Immature natural killer cell (primary cell): Measurements from ENCODE around the gene PTPRD. TPM values are rescaled to one million over a fixed set of nuclear protein-coding genes. Genes with fewer than 3 reads are reported as not detected.

ENCODE experiments used
- DNase-seq, 3 donors: peaks; one replicate each; pipeline ENCODE4 v3.0.0; 2022; ENCODE audit warnings: mixed read lengths in 1 of 3
- H3K27ac Mint-ChIP-seq, 6 donors: one replicate each; pipeline ENCODE4 v1.8.0; 2020; ENCODE audit warnings: mixed read lengths in 6 of 6, mild to moderate bottlenecking in 5 of 6, inconsistent platforms in 4 of 6, moderate library complexity in 3 of 6
- H3K27me3 Mint-ChIP-seq, 3 donors: one replicate each; pipeline ENCODE4 v1.8.0; 2020 to 2021; ENCODE audit warnings: low read depth in 3 of 3, mild to moderate bottlenecking in 3 of 3, mixed read lengths in 3 of 3, moderate library complexity in 3 of 3, inconsistent platforms in 1 of 3
- H3K36me3 Mint-ChIP-seq, 3 donors: one replicate each; pipeline ENCODE4 v1.8.0; 2020; ENCODE audit warnings: mixed read lengths in 3 of 3, inconsistent platforms in 2 of 3, mild to moderate bottlenecking in 2 of 3
- H3K4me1 Mint-ChIP-seq, 2 donors: one replicate each; pipeline ENCODE4 v1.8.0; 2020; ENCODE audit warnings: inconsistent platforms in 2 of 2, mild to moderate bottlenecking in 2 of 2, mixed read lengths in 2 of 2, moderate library complexity in 1 of 2
- H3K4me3 Mint-ChIP-seq, 5 donors: one replicate each; pipeline ENCODE4 v1.8.0; 2020; ENCODE audit warnings: mild to moderate bottlenecking in 5 of 5, mixed read lengths in 5 of 5, inconsistent platforms in 3 of 5, moderate library complexity in 3 of 5
- H3K9me3 Mint-ChIP-seq, 6 donors: one replicate each; pipeline ENCODE4 v1.8.0; 2020; ENCODE audit warnings: mild to moderate bottlenecking in 6 of 6, mixed read lengths in 6 of 6, inconsistent platforms in 4 of 6, moderate library complexity in 3 of 6
- polyA plus RNA-seq, 3 donors: library from polyadenylated mRNA; unstranded; fragments of 300-500 nt; fragmentation: Illumina TruSeq; gene quantifications; one replicate each; pipeline ENCODE4 v1.2.3, GENCODE V29; 2021

The PTPRD gene
- polyA plus RNA-seq, 3 donors from 2014 or later = not detected

- Mint-ChIP-seq H3K4me1 (no peaks in the 10 kb centered on the region), H3K4me3 (no peak overlapping the region), H3K36me3 (no peaks in the 10 kb centered on the region), H3K27ac (no peak overlapping the region), H3K9me3 (peaks cover 0 to 7% (median 0%) of the 10 kb centered on the region in 6 donors), H3K27me3 (no peaks in the 10 kb centered on the region)
- no peak for DNase-seq
Observed at GRCh38 chr9:8815931-8816330, 1796.9 kb downstream of the PTPRD start.

DNA sequence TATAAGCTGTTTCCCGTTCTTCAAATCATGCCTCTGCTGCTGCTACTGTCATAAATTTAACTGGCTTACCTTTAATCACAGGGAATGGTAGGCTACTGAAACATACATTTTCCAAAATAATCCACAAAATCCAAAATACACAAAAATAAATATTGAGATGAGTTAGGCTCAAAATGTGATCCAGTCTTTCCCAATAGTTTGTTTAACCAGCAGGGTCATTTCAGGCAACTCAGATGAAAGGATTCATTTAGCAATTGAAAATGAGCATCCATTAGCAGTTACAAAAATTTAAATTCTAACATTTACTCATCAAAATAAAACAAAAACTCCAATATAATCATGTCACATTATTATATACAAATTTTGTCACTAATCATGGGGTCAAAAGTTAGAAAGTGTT, 1797.6 kb downstream of the PTPRD start:
- H3K27ac Mint-ChIP-seq = no peak overlapping the region
- H3K4me3 Mint-ChIP-seq = no peak overlapping the region
- no peaks in the 10 kb centered on the region for H3K4me1 Mint-ChIP-seq
- no peak for DNase-seq
- no peaks in the 10 kb centered on the region for H3K27me3 Mint-ChIP-seq
- H3K9me3 Mint-ChIP-seq = peaks cover 0 to 7% (median 0%) of the 10 kb centered on the region in 6 donors
- no peaks in the 10 kb centered on the region for H3K36me3 Mint-ChIP-seq

- H3K36me3 Mint-ChIP-seq = no peaks in the 10 kb centered on the region
- H3K4me3 Mint-ChIP-seq = no peak overlapping the region
- no peak overlapping the region for H3K27ac Mint-ChIP-seq
- H3K9me3 Mint-ChIP-seq = peaks cover 0 to 7% (median 0%) of the 10 kb centered on the region in 6 donors
- no peak for DNase-seq
- H3K27me3 Mint-ChIP-seq = no peaks in the 10 kb centered on the region
- H3K4me1 Mint-ChIP-seq = no peaks in the 10 kb centered on the region
Observed at GRCh38 chr9:8812888-8813287, 1799.9 kb downstream of the PTPRD start.

- H3K9me3 Mint-ChIP-seq = peaks cover 0 to 9% (median 0%) of the 10 kb centered on the region in 6 donors
Observed at GRCh38 chr9:8809741-8810140, 1803.1 kb downstream of the PTPRD start.

GRCh38 chr9:8806150-8806549, 1806.7 kb downstream of the PTPRD start:
- peaks cover 0 to 3% (median 0%) of the 10 kb centered on the region in 6 donors for H3K9me3 Mint-ChIP-seq
- no peak overlapping the region for H3K4me3 Mint-ChIP-seq
- H3K27ac Mint-ChIP-seq = no peak overlapping the region
- H3K4me1 Mint-ChIP-seq = no peaks in the 10 kb centered on the region
- DNase-seq = no peak
- no peaks in the 10 kb centered on the region for H3K36me3 Mint-ChIP-seq
- peaks cover 0 to 2% (median 0%) of the 10 kb centered on the region in 3 donors for H3K27me3 Mint-ChIP-seq

More at GRCh38 chr9:8809741-8810140, 1803.1 kb downstream of the PTPRD start:
- no peaks in the 10 kb centered on the region for H3K36me3 Mint-ChIP-seq
- no peaks in the 10 kb centered on the region for H3K27me3 Mint-ChIP-seq
- H3K4me1 Mint-ChIP-seq = no peaks in the 10 kb centered on the region
- no peak overlapping the region for H3K27ac Mint-ChIP-seq
- DNase-seq = no peak
- H3K4me3 Mint-ChIP-seq = no peak overlapping the region

GRCh38 chr9:8804613-8805012, 1808.2 kb downstream of the PTPRD start:
- Mint-ChIP-seq H3K27me3 (peaks cover 0 to 2% (median 0%) of the 10 kb centered on the region in 3 donors), H3K4me3 (no peak overlapping the region), H3K27ac (no peak overlapping the region), H3K36me3 (no peaks in the 10 kb centered on the region), H3K9me3 (peaks cover 0 to 3% (median 0%) of the 10 kb centered on the region in 6 donors), H3K4me1 (no peaks in the 10 kb centered on the region)
- DNase-seq = no peak

DNA sequence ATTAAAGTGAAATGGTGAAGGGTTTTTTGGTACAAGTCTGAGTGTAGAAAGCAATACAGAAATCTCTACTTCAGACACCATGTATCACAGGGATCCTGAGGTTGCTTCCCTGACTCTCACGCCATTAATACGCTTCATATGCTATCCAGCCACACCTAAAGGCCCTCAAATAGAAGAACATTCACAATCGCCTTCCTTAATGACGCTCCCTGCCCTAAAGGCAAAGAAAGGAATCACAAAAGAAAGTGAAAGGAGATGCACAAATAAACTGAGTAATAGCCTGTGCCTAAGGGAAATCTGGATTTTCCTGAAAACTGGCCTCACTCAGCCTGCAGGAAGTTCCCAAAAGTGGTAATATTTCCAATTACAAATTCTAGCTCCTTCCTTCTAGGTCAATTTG, 1810.6 kb downstream of the PTPRD start:
- H3K36me3 Mint-ChIP-seq = no peaks in the 10 kb centered on the region
- no peak overlapping the region for H3K27ac Mint-ChIP-seq
- peaks cover 0 to 2% (median 0%) of the 10 kb centered on the region in 6 donors for H3K9me3 Mint-ChIP-seq
- no peak overlapping the region for H3K4me3 Mint-ChIP-seq
- no peak for DNase-seq
- peaks cover 0 to 2% (median 0%) of the 10 kb centered on the region in 3 donors for H3K27me3 Mint-ChIP-seq
- H3K4me1 Mint-ChIP-seq = no peaks in the 10 kb centered on the region

DNA sequence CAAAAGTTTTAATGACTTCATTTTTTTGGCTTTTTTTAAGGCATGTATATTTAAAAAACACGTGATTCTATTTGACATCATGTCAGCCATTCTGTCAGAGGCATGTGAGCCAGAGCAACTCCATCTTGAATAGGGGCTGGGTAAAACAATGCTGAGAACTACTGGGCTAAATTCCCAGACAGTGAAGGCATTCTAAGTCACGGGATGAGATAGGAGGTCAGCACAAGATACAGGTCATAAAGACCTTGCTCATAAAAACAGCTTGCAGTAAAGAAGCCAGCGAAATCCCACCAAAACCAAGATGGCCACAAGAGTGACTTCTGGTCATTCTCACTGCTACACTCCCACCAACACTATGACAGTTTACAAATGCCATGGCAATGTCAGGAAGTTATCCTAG, 1812.6 kb downstream of the PTPRD start:
- no peak for DNase-seq
- no peak overlapping the region for H3K4me3 Mint-ChIP-seq
- peaks cover 0 to 2% (median 0%) of the 10 kb centered on the region in 6 donors for H3K9me3 Mint-ChIP-seq
- H3K36me3 Mint-ChIP-seq = no peaks in the 10 kb centered on the region
- H3K27ac Mint-ChIP-seq = no peak overlapping the region
- peaks cover 0 to 2% (median 0%) of the 10 kb centered on the region in 3 donors for H3K27me3 Mint-ChIP-seq
- no peaks in the 10 kb centered on the region for H3K4me1 Mint-ChIP-seq

- Mint-ChIP-seq H3K4me1 (no peaks in the 10 kb centered on the region), H3K27me3 (peaks cover 0 to 2% (median 0%) of the 10 kb centered on the region in 3 donors), H3K27ac (no peak overlapping the region), H3K4me3 (no peak overlapping the region), H3K36me3 (no peaks in the 10 kb centered on the region), H3K9me3 (peaks cover 0 to 3% (median 0%) of the 10 kb centered on the region in 6 donors)
- no peak for DNase-seq
Observed at GRCh38 chr9:8799615-8800014, 1813.2 kb downstream of the PTPRD start.

DNA sequence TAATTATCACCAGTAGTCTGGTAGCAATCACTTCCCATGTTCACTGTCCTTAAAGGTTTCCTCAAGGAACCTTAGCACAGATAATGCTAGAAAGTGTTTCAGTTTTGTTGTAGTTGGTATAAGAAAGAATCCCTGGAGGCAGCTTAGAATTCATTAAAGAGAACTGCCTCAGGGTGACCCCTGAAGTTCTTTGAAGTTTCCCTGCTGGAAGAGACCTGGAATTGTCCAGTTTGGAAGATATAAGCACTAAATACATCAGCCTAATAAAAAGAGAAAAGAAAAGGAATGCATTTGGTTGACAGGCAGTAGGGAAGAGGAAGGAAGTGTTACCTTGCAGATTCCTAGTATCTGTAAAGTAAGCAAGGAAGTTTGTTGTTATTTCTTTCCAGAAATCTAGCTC, 1813.6 kb downstream of the PTPRD start:
- Mint-ChIP-seq H3K27ac (no peak overlapping the region), H3K27me3 (peaks cover 0 to 2% (median 0%) of the 10 kb centered on the region in 3 donors), H3K4me1 (no peaks in the 10 kb centered on the region), H3K4me3 (no peak overlapping the region), H3K36me3 (no peaks in the 10 kb centered on the region), H3K9me3 (peaks cover 0 to 3% (median 0%) of the 10 kb centered on the region in 6 donors)
- DNase-seq = no peak

DNA sequence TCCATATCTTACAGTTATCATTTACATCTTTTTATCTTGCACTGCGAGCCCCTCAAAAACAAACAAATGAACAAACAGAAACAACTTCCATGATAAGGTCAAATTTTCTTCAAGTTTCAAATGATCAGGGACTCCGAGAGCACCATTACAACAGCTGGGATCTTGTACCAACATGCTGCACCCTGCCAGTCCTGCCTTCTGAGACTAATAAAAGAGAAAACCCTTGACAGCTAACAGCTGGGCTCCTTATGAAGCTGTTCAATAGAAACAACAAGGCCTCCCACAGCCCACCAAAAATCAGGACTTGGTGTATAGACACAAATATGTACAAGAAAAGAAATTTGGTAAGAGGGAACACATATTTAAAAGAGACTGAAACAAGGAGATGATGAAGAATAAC, 1828.0 kb downstream of the PTPRD start:
- Mint-ChIP-seq H3K4me1 (no peaks in the 10 kb centered on the region), H3K27me3 (peaks cover 0 to 3% (median 0%) of the 10 kb centered on the region in 3 donors), H3K4me3 (no peak overlapping the region), H3K27ac (no peak overlapping the region), H3K9me3 (peaks cover 0 to 6% (median 1%) of the 10 kb centered on the region in 6 donors), H3K36me3 (no peaks in the 10 kb centered on the region)
- DNase-seq = no peak

DNA sequence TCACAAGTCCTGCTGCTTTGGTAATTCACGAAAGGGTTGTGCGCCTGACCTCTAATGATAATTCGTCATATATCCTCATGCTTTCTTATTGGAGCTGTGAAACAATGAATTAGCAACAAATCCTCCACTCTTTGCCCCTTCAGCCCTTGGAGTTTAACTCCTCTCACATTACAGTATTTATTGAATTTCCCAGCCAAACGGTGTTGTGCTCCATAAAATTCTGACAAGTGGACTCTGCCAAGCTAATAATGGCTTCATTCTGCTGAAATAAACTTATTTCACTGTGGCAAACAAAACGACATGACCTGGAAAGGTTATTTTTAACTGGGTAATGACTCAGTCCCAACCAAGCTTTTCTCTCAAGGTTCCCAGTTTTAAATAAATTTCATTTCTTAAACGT, 1828.9 kb downstream of the PTPRD start:
- peaks cover 0 to 3% (median 0%) of the 10 kb centered on the region in 3 donors for H3K27me3 Mint-ChIP-seq
- no peak for DNase-seq
- H3K36me3 Mint-ChIP-seq = no peaks in the 10 kb centered on the region
- H3K4me3 Mint-ChIP-seq = no peak overlapping the region
- H3K4me1 Mint-ChIP-seq = no peaks in the 10 kb centered on the region
- no peak overlapping the region for H3K27ac Mint-ChIP-seq
- peaks cover 0 to 6% (median 4%) of the 10 kb centered on the region in 6 donors for H3K9me3 Mint-ChIP-seq

- no peaks in the 10 kb centered on the region for H3K36me3 Mint-ChIP-seq
- H3K4me1 Mint-ChIP-seq = no peaks in the 10 kb centered on the region
- H3K4me3 Mint-ChIP-seq = no peak overlapping the region
- no peak for DNase-seq
- H3K27me3 Mint-ChIP-seq = no peaks in the 10 kb centered on the region
- H3K9me3 Mint-ChIP-seq = peaks cover 0 to 6% (median 2%) of the 10 kb centered on the region in 6 donors
- no peak overlapping the region for H3K27ac Mint-ChIP-seq
Observed at GRCh38 chr9:8782237-8782636, 1830.6 kb downstream of the PTPRD start.

- Mint-ChIP-seq H3K36me3 (no peaks in the 10 kb centered on the region), H3K4me3 (no peak overlapping the region), H3K27me3 (no peaks in the 10 kb centered on the region), H3K9me3 (peaks cover 0 to 6% (median 1%) of the 10 kb centered on the region in 6 donors), H3K4me1 (no peaks in the 10 kb centered on the region), H3K27ac (no peak overlapping the region)
- DNase-seq = no peak
Observed at GRCh38 chr9:8781458-8781857, 1831.3 kb downstream of the PTPRD start.

- no peaks in the 10 kb centered on the region for H3K27me3 Mint-ChIP-seq
- no peak for DNase-seq
- no peaks in the 10 kb centered on the region for H3K4me1 Mint-ChIP-seq
- H3K27ac Mint-ChIP-seq = no peak overlapping the region
- peaks cover 0 to 6% (median 1%) of the 10 kb centered on the region in 6 donors for H3K9me3 Mint-ChIP-seq
- no peak overlapping the region for H3K4me3 Mint-ChIP-seq
- H3K36me3 Mint-ChIP-seq = no peaks in the 10 kb centered on the region
Observed at GRCh38 chr9:8780386-8780785, 1832.4 kb downstream of the PTPRD start.
